AG04450 (cell line): ENCODE data around the gene PHF1. TPM values are rescaled to one million over a fixed set of nuclear protein-coding genes. Genes with fewer than 3 reads are reported as not detected.
A peak's percentile ranks its signal among the peaks of the same experiment; 100 is the strongest.

ENCODE experiments used
- CTCF ChIA-PET: fragments of 300-600, 350-600 bp; formaldehyde crosslinking; extraction: SDS; loops from one replicate; lab custom pipeline; 2022; ENCODE audit warnings: antibody characterized with exemption, inconsistent platforms; lab: Charles Lee
- POLR2A ChIA-PET: fragments of 350-600 bp; formaldehyde crosslinking; extraction: SDS; loops from one replicate; lab custom pipeline; 2021; ENCODE audit warnings: antibody characterized with exemption, inconsistent platforms; lab: Yijun Ruan, JAX
- DNase-seq: peaks from one replicate; pipeline ENCODE4 v3.0.0-alpha.2; 2011; ENCODE audit warnings: low read depth, low spot score
- H3K27ac ChIP-seq: one replicate; pipeline ENCODE4 v1.5.1; 2012; ENCODE audit warnings: low read depth, low read length, control low read depth
- H3K27me3 ChIP-seq: one replicate; pipeline ENCODE4 v1.6.0; 2012; ENCODE audit warnings: low read length; ENCODE audit not compliant: control insufficient read depth, insufficient read depth
- H3K4me3 ChIP-seq: 2 replicates; pipeline ENCODE4 v1.5.1; 2011; ENCODE audit warnings: mild to moderate bottlenecking, low read depth, low read length, control low read depth
- H3K9me3 ChIP-seq: 2 replicates; pipeline ENCODE4 v1.5.1; 2012; ENCODE audit warnings: low read length; ENCODE audit not compliant: control insufficient read depth, insufficient read depth
- CTCF ChIP-seq: IDR thresholded peaks from 2 replicates; pipeline ENCODE4 v1.5.1; 2011; ENCODE audit warnings: low read depth, low read length, control low read depth, inconsistent platforms
- polyA plus RNA-seq: library from polyadenylated mRNA; depleted of rRNA; stranded (reverse); fragments of >200 nt; gene quantifications from 2 replicates; pipeline ENCODE4 v1.2.3, GENCODE V29; 2011

PHF1 gene
- polyA plus RNA-seq, 1 experiment: 26.6 TPM

- Histone ChIP-seq H3K9me3 (no peaks in the 10 kb centered on the region), H3K4me3 (peak overlapping the region; percentile 65), H3K27me3 (no peaks in the 10 kb centered on the region), H3K27ac (peak overlapping the region; percentile 83)
- CTCF ChIA-PET: interaction anchor here (0.6 to 2.2 kb wide), 4 partner anchors 8 to 121 kb away, joined by 3 to 18 read pairs (median 4); partner anchors contain the start of gene CUTA
- DNase-seq: no peak
- no peak for TF ChIP-seq CTCF
- POLR2A ChIA-PET: interaction anchor here (0.7 to 1.6 kb wide), 4 partner anchors 15 to 171 kb away, joined by 3 to 5 read pairs (median 4); partner anchors contain the start of genes B3GALT4 and ZBTB9
Measured at GRCh38 chr6:33424855-33425667, 14.2 kb downstream of the PHF1 start.

- peak; percentile 64 for TF ChIP-seq CTCF
- POLR2A ChIA-PET: interaction anchor here (0.8 to 1.6 kb wide), 4 partner anchors 16 to 154 kb away, joined by 3 to 5 read pairs (median 4); partner anchors contain the start of genes B3GALT4, RPS18, VPS52 and ZBTB9
Measured at GRCh38 chr6:33425668-33426577, 15.1 kb downstream of the PHF1 start.

GRCh38 chr6:33426590-33427511 lies 16.0 kb downstream of the PHF1 start:
- Histone ChIP-seq H3K4me3 (peak overlapping the region; percentile 73), H3K27me3 (no peaks in the 10 kb centered on the region), H3K9me3 (no peaks in the 10 kb centered on the region), H3K27ac (no peak overlapping the region)
- ChIA-PET CTCF (interaction anchor here (0.6 to 2.2 kb wide), 8 partner anchors 9 to 1081 kb away, joined by 3 to 18 read pairs (median 3); partner anchors contain the start of genes CUTA and WDR46), POLR2A (interaction anchor here (1.1 to 1.6 kb wide), 2 partner anchors 17 to 155 kb away, joined by 4 to 5 read pairs; partner anchors contain the start of genes RPS18 and VPS52)
- no peak for TF ChIP-seq CTCF
- no peak for DNase-seq

More at GRCh38 chr6:33425668-33426577, 15.1 kb downstream of the PHF1 start:
- CTCF ChIA-PET: interaction anchor here (0.6 to 2.2 kb wide), 10 partner anchors 9 to 1082 kb away, joined by 3 to 18 read pairs (median 3); partner anchors contain the start of genes CUTA and WDR46
- Histone ChIP-seq H3K27ac (peak overlapping the region; percentile 83), H3K27me3 (no peaks in the 10 kb centered on the region), H3K4me3 (peak overlapping the region; percentile 65), H3K9me3 (no peaks in the 10 kb centered on the region)
- DNase-seq: peak; percentile 43

- CTCF ChIA-PET: no interaction called here
- POLR2A ChIA-PET: no interaction called here
- Histone ChIP-seq H3K4me3 (peak overlapping the region; percentile 73), H3K9me3 (no peaks in the 10 kb centered on the region), H3K27me3 (no peaks in the 10 kb centered on the region), H3K27ac (no peak overlapping the region)
- TF ChIP-seq CTCF: no peak
- DNase-seq: no peak
Measured at GRCh38 chr6:33427585-33428223, 16.9 kb downstream of the PHF1 start.
